Loucy (cell line): ENCODE results near the gene TKT.
"Not testable (repeated sequence)": the region's sequence is repeated elsewhere in the genome, so short reads cannot be mapped to it uniquely, and the experiment has no call there.

Experiments used
- EZH2phosphoT487 ChIP-seq: fragments of 200-600 bp; IDR thresholded peaks from 2 replicates; pipeline ENCODE4 v1.6.1; 2018; ENCODE audit warnings: antibody characterized with exemption, mild to moderate bottlenecking, moderate library complexity, borderline replicate concordance
- TF ChIP-seq, protein P1 (sequence below): fragments of 200-600 bp; sonication (generic); conservative IDR thresholded peaks from 2 replicates; pipeline ENCODE4 v1.5.1; 2014; ENCODE audit warnings: mild to moderate bottlenecking, antibody characterized with exemption, low read length

DNA sequence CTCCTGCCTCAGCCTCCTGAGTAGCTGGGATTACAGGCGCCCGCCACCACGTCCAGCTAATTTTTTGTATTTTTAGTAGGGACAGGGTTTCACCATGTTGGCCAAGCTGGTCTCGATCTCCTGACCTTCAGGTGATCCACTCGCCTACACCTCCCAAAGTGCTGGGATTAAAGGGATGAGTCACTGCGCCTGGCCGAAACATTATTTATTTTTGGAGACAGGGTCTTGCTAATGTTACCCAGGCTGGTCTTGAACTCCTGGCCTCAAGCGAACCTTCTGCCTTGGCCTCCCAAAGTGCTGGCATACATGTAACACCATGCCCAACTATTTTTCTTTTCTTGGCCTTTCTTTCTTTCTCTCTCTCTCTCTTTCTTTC is 2.9 kb downstream of the TKT start:
- TF ChIP-seq, protein P1, sequence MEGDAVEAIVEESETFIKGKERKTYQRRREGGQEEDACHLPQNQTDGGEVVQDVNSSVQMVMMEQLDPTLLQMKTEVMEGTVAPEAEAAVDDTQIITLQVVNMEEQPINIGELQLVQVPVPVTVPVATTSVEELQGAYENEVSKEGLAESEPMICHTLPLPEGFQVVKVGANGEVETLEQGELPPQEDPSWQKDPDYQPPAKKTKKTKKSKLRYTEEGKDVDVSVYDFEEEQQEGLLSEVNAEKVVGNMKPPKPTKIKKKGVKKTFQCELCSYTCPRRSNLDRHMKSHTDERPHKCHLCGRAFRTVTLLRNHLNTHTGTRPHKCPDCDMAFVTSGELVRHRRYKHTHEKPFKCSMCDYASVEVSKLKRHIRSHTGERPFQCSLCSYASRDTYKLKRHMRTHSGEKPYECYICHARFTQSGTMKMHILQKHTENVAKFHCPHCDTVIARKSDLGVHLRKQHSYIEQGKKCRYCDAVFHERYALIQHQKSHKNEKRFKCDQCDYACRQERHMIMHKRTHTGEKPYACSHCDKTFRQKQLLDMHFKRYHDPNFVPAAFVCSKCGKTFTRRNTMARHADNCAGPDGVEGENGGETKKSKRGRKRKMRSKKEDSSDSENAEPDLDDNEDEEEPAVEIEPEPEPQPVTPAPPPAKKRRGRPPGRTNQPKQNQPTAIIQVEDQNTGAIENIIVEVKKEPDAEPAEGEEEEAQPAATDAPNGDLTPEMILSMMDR: not testable (repeated sequence)
- TF ChIP-seq EZH2phosphoT487: not testable (repeated sequence)
